HEK293 (cell line): ENCODE data around the gene ANGEL1.

Source experiments
- CTCF ChIA-PET: fragments of 350-600 bp; formaldehyde crosslinking; extraction: SDS; loops from one replicate; lab custom pipeline; 2021; ENCODE audit warnings: antibody characterized with exemption; lab: Yijun Ruan, JAX
- POLR2A ChIA-PET: fragments of 300-600 bp; formaldehyde crosslinking; extraction: SDS; loops from one replicate; lab custom pipeline; 2020; ENCODE audit warnings: antibody characterized with exemption, inconsistent platforms; lab: Yijun Ruan, JAX
- H3K27ac ChIP-seq: fragments of 200-500 bp; sonication (Bioruptor generic); 2 replicates; pipeline ENCODE4 v1.5.1; 2014; ENCODE audit warnings: low read depth, low read length, control low read depth, inconsistent platforms; ENCODE audit errors: extremely low read depth
- H3K36me3 ChIP-seq, 2 experiments: fragments of 200-500 bp in 1 of 2; sonication (Bioruptor generic) in 1 of 2; 1 replicate in 1 of 2; 2 replicates in 1 of 2; pipeline ENCODE4 v1.5.1; 2014 to 2017; ENCODE audit warnings: inconsistent platforms in 2 of 2, low read length in 2 of 2; ENCODE audit not compliant: control insufficient read depth in 2 of 2, insufficient read depth in 1 of 2
- H3K4me1 ChIP-seq: fragments of 200-500 bp; sonication (Bioruptor generic); 2 replicates; pipeline ENCODE4 v1.5.1; 2014; ENCODE audit warnings: mild to moderate bottlenecking, low read length, inconsistent platforms; ENCODE audit not compliant: control insufficient read depth, insufficient read depth
- H3K4me3 ChIP-seq: 2 replicates; pipeline ENCODE4 v1.5.1; 2011; ENCODE audit warnings: low read depth, mild to moderate bottlenecking, control low read depth, low read length, moderate library complexity
- H3K9me3 ChIP-seq: fragments of 200-500 bp; sonication (Bioruptor generic); 2 replicates; pipeline ENCODE4 v1.5.1; 2014; ENCODE audit warnings: low read depth, low read length, inconsistent platforms; ENCODE audit not compliant: control insufficient read depth, insufficient read depth
- FEZF1 ChIP-seq: fragments of 450-650 bp; formaldehyde crosslinking; IDR thresholded peaks from 2 replicates; pipeline ENCODE4 v1.5.1; 2016; ENCODE audit warnings: missing biosample characterization, missing genetic modification characterization
- PRDM1 ChIP-seq: fragments of 450-650 bp; formaldehyde crosslinking; IDR thresholded peaks from 2 replicates; pipeline ENCODE4; 2016; ENCODE audit warnings: missing biosample characterization, missing genetic modification characterization
- YY1 ChIP-seq: fragments of 450-650 bp; formaldehyde crosslinking; IDR thresholded peaks from 2 replicates; pipeline ENCODE4 v1.5.1; 2018; ENCODE audit warnings: missing biosample characterization, missing genetic modification characterization
- ZIC2 ChIP-seq: fragments of 450-650 bp; formaldehyde crosslinking; IDR thresholded peaks from 2 replicates; pipeline ENCODE4 v1.5.1; 2016; ENCODE audit warnings: missing biosample characterization, missing genetic modification characterization
- ZNF121 ChIP-seq: fragments of 450-650 bp; formaldehyde crosslinking; IDR thresholded peaks from 2 replicates; pipeline ENCODE4 v1.5.1; 2016; ENCODE audit warnings: missing biosample characterization, missing genetic modification characterization
- ZNF140 ChIP-seq: fragments of 450-650 bp; formaldehyde crosslinking; IDR thresholded peaks from 2 replicates; pipeline ENCODE4 v1.5.1; 2016; ENCODE audit warnings: missing biosample characterization, missing genetic modification characterization
- ZNF23 ChIP-seq: fragments of 450-650 bp; formaldehyde crosslinking; IDR thresholded peaks from 2 replicates; pipeline ENCODE4 v1.5.1; 2016; ENCODE audit warnings: missing biosample characterization, missing genetic modification characterization, borderline replicate concordance
- ZNF324 ChIP-seq: fragments of 450-650 bp; formaldehyde crosslinking; IDR thresholded peaks from 2 replicates; pipeline ENCODE4 v1.5.1; 2016; ENCODE audit warnings: missing biosample characterization, missing genetic modification characterization
- ZNF544 ChIP-seq: fragments of 450-650 bp; formaldehyde crosslinking; IDR thresholded peaks from 2 replicates; pipeline ENCODE4 v1.5.0; 2017; ENCODE audit warnings: missing biosample characterization, missing genetic modification characterization
- ZNF629 ChIP-seq: fragments of 450-650 bp; formaldehyde crosslinking; IDR thresholded peaks from 2 replicates; pipeline ENCODE4 v1.5.1; 2017; ENCODE audit warnings: missing biosample characterization, missing genetic modification characterization
- TF ChIP-seq, protein P1 (sequence below): fragments of 450-650 bp; formaldehyde crosslinking; conservative IDR thresholded peaks from 2 replicates; pipeline ENCODE4 v1.5.1; 2016; ENCODE audit warnings: low read depth, missing biosample characterization, missing genetic modification characterization
- TF ChIP-seq, protein P2 (sequence below): fragments of 450-650 bp; formaldehyde crosslinking; IDR thresholded peaks from 2 replicates; pipeline ENCODE4 v1.5.1; 2016; ENCODE audit warnings: missing biosample characterization, missing genetic modification characterization
- TF ChIP-seq, protein P3 (sequence below): fragments of 450-650 bp; formaldehyde crosslinking; IDR thresholded peaks from 2 replicates; pipeline ENCODE4 v1.5.1; 2016; ENCODE audit warnings: missing biosample characterization, missing genetic modification characterization

ANGEL1 gene

DNA sequence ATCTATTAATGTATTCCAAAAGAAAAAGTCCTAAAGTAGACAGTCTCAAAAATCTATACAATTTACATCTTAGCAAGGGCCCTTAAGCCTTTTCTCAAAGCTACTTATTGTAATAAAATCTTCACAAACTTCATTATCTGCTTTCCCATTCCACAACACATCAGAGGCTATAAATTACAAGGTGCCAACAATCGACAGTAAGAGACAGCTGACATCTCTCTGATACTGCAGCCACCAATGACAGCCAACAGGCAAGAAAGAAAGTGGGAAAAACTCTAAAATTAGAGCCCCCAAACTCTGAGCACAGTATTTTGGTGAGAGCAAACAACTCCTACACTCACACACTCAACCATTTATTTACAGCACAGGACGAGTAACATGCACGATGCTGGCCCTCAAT is 2.2 kb downstream of the ANGEL1 start:
- H3K4me3 ChIP-seq, result no peak overlapping the region
- no peaks in the 10 kb centered on the region for H3K9me3 ChIP-seq
- TF ChIP-seq, protein P1, sequence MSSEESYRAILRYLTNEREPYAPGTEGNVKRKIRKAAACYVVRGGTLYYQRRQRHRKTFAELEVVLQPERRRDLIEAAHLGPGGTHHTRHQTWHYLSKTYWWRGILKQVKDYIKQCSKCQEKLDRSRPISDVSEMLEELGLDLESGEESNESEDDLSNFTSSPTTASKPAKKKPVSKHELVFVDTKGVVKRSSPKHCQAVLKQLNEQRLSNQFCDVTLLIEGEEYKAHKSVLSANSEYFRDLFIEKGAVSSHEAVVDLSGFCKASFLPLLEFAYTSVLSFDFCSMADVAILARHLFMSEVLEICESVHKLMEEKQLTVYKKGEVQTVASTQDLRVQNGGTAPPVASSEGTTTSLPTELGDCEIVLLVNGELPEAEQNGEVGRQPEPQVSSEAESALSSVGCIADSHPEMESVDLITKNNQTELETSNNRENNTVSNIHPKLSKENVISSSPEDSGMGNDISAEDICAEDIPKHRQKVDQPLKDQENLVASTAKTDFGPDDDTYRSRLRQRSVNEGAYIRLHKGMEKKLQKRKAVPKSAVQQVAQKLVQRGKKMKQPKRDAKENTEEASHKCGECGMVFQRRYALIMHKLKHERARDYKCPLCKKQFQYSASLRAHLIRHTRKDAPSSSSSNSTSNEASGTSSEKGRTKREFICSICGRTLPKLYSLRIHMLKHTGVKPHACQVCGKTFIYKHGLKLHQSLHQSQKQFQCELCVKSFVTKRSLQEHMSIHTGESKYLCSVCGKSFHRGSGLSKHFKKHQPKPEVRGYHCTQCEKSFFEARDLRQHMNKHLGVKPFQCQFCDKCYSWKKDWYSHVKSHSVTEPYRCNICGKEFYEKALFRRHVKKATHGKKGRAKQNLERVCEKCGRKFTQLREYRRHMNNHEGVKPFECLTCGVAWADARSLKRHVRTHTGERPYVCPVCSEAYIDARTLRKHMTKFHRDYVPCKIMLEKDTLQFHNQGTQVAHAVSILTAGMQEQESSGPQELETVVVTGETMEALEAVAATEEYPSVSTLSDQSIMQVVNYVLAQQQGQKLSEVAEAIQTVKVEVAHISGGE, result no peak
- TF ChIP-seq YY1 (no peak), PRDM1 (tag by site-specific recombination) (0 out of 2 replicates have a peak, but pooled peaks have one; percentile 16)
- H3K4me1 ChIP-seq, result peaks cover 14% of the 10 kb centered on the region; the same call in 1 of the 2 replicates
- peaks cover 3 to 41% of the 10 kb centered on the region in 2 experiments; a peak in 2 of 3 replicates for H3K36me3 ChIP-seq
- CTCF ChIA-PET, result interaction anchor here (0.6 to 4.9 kb wide), 10 partner anchors 10 to 494 kb away, joined by 3 to 28 read pairs (median 3); no protein-coding TSS in a partner anchor
- H3K27ac ChIP-seq, result no peak overlapping the region
- POLR2A ChIA-PET, result interaction anchor here (1.0 kb wide), 2 partner anchors 26 to 288 kb away, joined by 3 read pairs; no protein-coding TSS in a partner anchor

DNA sequence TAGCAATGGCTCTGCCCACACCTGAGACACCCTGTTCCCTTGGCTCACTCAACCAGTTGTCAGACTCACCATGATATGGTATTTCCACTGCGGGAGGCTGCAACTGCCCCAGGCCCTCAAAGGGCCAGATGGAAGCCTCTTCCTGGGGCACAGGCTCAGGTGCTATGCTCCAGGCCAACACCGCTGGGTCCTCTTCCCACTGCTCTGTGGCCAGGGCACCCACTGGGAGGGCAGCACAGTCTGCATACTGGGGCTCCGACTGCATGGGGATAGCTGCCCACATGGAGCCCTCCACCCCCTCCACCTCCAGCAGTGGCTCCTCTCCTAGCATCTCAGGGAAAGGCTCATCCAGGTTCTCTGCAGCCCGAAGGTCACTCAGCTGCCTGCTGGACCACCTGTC is 3.7 kb downstream of the ANGEL1 start:
- peaks cover 8 to 54% of the 10 kb centered on the region in 2 experiments for H3K36me3 ChIP-seq
- no peak overlapping the region for H3K4me3 ChIP-seq
- no peak for TF ChIP-seq ZNF121 (tag by site-specific recombination)
- TF ChIP-seq ZNF544 (tag by site-specific recombination), result no peak
- TF ChIP-seq ZIC2, result peak; percentile 66
- no peaks in the 10 kb centered on the region for H3K9me3 ChIP-seq
- CTCF ChIA-PET, result interaction anchor here (4.5 to 4.9 kb wide), 2 partner anchors 24 to 99 kb away, joined by 22 to 28 read pairs; no protein-coding TSS in a partner anchor
- peaks cover 14% of the 10 kb centered on the region; the same call in 1 of the 2 replicates for H3K4me1 ChIP-seq
- H3K27ac ChIP-seq, result no peak overlapping the region
- POLR2A ChIA-PET, result no interaction called here

DNA sequence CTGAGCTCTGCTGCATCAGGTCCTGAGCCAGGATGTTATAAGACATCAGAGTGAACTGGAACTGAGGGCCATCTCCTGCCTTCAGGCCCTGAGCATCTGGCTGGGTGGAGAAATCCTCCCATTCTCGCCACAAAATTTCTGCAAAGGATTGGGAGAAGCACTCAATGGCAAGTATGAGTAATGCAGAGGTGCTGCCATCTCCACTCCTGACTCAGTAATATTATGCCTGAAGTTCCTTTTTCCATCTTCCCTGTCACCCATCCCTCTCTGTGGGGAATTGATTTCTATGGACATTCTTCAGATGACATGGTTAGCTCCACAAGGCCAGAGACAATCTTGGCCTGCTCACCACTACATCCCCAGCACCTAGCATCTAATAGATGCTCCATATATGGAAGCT is 4.7 kb downstream of the ANGEL1 start:
- ChIA-PET CTCF (interaction anchor here (1.5 kb wide), 1 partner anchor 23 kb away, joined by 3 read pairs; no protein-coding TSS in a partner anchor), POLR2A (no interaction called here)
- Histone ChIP-seq H3K27ac (no peak overlapping the region), H3K9me3 (no peaks in the 10 kb centered on the region), H3K4me3 (no peak overlapping the region), H3K36me3 (peaks cover 14 to 64% of the 10 kb centered on the region in 2 experiments), H3K4me1 (peaks cover 14% of the 10 kb centered on the region; the same call in 1 of the 2 replicates)
- no peak for TF ChIP-seq ZNF23 (tag by site-specific recombination)
- TF ChIP-seq FEZF1 (tag by site-specific recombination), result no peak
- TF ChIP-seq, protein P2, sequence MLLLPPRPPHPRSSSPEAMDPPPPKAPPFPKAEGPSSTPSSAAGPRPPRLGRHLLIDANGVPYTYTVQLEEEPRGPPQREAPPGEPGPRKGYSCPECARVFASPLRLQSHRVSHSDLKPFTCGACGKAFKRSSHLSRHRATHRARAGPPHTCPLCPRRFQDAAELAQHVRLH (tag by site-specific recombination), result no peak
- TF ChIP-seq, all 188 proteins: peak for 0

DNA sequence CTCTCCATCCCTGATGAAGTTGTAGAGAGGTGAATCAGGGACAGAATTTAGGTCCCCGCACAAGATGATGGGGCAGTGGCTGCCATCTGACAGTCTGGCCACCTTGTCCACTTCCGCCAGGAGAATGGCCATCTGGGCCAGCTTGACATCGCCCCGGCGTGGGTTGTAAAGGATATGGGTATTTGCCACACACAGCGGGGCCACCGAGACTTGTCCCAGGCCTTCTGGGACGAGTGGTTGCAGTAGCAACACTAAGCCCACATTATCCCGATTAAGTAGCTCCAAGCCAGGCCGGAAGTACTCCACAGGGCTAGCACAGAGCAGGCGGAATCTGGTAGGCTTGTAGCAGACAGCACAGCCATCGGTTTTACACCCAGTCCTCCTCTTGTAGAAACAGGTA is 6.2 kb downstream of the ANGEL1 start:
- peaks cover 28 to 73% of the 10 kb centered on the region in 2 experiments for H3K36me3 ChIP-seq
- CTCF ChIA-PET, result interaction anchor here (0.6 kb wide), 1 partner anchor 96 kb away, joined by 3 read pairs; no protein-coding TSS in a partner anchor
- POLR2A ChIA-PET, result no interaction called here

DNA sequence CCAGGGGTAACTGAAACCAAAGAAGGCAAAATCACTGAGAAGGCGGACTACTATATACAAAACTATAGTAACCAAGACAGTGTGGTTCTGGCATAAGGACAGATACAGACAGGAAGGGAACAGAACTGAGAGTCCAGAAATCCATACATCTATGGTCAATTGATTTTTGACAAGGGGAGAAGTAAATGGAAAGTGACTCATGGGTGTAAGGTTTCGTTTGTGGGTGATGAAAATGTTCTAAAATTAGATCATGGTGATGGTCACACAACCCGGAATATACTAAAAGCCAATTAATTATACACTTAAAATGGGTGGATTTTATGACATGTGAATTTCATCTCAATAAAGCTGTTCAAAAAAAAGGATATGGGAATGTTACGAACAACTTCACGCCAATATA is 18.7 kb downstream of the ANGEL1 start:
- POLR2A ChIA-PET, result no interaction called here

More for the DNA sequence above, 6.2 kb downstream of the ANGEL1 start:
- H3K9me3 ChIP-seq, result no peaks in the 10 kb centered on the region
- no peak for TF ChIP-seq ZNF140 (tag by site-specific recombination)
- TF ChIP-seq ZNF324 (tag by site-specific recombination), result no peak
- H3K27ac ChIP-seq, result no peak overlapping the region
- peaks cover 8% of the 10 kb centered on the region; the same call in 1 of the 2 replicates for H3K4me1 ChIP-seq
- no peak overlapping the region for H3K4me3 ChIP-seq

More for the DNA sequence above, 18.7 kb downstream of the ANGEL1 start:
- Histone ChIP-seq H3K36me3 (peaks cover 60 to 75% of the 10 kb centered on the region in 2 experiments), H3K4me1 (no peaks in the 10 kb centered on the region), H3K4me3 (no peak overlapping the region), H3K9me3 (no peaks in the 10 kb centered on the region), H3K27ac (no peak overlapping the region)
- CTCF ChIA-PET, result interaction anchor here (1.3 kb wide), 1 partner anchor 13 kb away, joined by 3 read pairs; no protein-coding TSS in a partner anchor
- TF ChIP-seq, protein P3, sequence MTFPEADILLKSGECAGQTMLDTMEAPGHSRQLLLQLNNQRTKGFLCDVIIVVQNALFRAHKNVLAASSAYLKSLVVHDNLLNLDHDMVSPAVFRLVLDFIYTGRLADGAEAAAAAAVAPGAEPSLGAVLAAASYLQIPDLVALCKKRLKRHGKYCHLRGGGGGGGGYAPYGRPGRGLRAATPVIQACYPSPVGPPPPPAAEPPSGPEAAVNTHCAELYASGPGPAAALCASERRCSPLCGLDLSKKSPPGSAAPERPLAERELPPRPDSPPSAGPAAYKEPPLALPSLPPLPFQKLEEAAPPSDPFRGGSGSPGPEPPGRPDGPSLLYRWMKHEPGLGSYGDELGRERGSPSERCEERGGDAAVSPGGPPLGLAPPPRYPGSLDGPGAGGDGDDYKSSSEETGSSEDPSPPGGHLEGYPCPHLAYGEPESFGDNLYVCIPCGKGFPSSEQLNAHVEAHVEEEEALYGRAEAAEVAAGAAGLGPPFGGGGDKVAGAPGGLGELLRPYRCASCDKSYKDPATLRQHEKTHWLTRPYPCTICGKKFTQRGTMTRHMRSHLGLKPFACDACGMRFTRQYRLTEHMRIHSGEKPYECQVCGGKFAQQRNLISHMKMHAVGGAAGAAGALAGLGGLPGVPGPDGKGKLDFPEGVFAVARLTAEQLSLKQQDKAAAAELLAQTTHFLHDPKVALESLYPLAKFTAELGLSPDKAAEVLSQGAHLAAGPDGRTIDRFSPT, result no peak
- 0 out of 2 replicates have a peak, but pooled peaks have one; percentile 17 for TF ChIP-seq ZNF629 (tag by site-specific recombination)
